IMR-90 (cell line): Measurements from ENCODE around the gene CEACAM1. TPM values are rescaled to one million over a fixed set of nuclear protein-coding genes. Genes with fewer than 3 reads are reported as not detected.

Source experiments
- ATAC-seq: fragments of 200-7000 bp; cut with Tn5 transposase; 2 replicates; pipeline ENCODE4 v1.9.1; 2020; ENCODE audit warnings: low read depth, mild to moderate bottlenecking, moderate library complexity
- BruUV-seq: library from RNA; stranded (reverse); fragments of 400-500 nt; replicated peaks from 2 replicates; lab custom pipeline; 2021; lab: Mats Ljungman, UMichigan
- CTCF ChIA-PET: fragments of 300-600 bp; formaldehyde crosslinking; extraction: SDS; loops from one replicate; lab custom pipeline; 2021; ENCODE audit warnings: antibody characterized with exemption; lab: Yijun Ruan, JAX
- POLR2A ChIA-PET: fragments of 300-600 bp; sonication (Branson Sonifier 250); formaldehyde crosslinking; loops from one replicate; lab custom pipeline; 2022; ENCODE audit warnings: antibody characterized with exemption; ENCODE audit not compliant: unreplicated experiment; lab: Charles Lee
- DNase-seq: peaks from one replicate; pipeline ENCODE4 v3.0.0; 2013
- H2AFZ ChIP-seq: replicated peaks from 2 replicates; pipeline ENCODE3; 2013; ENCODE audit warnings: low read length, mild to moderate bottlenecking; ENCODE audit not compliant: poor library complexity
- H2AK5ac ChIP-seq: 2 replicates; pipeline ENCODE4 v1.6.1; 2013; ENCODE audit warnings: low read depth, low read length, inconsistent platforms
- H2AK9ac ChIP-seq: replicated peaks from 2 replicates; pipeline ENCODE3; 2013; ENCODE audit warnings: mild to moderate bottlenecking, low read depth, low read length, moderate library complexity; ENCODE audit not compliant: poor library complexity
- H2BK120ac ChIP-seq: 2 replicates; pipeline ENCODE4 v1.6.1; 2013; ENCODE audit warnings: low read depth, low read length, inconsistent platforms
- H2BK15ac ChIP-seq: 3 replicates; pipeline ENCODE4 v1.6.1; 2013; ENCODE audit warnings: low read depth, low read length, inconsistent platforms
- H2BK20ac ChIP-seq: 2 replicates; pipeline ENCODE4 v1.6.1; 2013; ENCODE audit warnings: low read depth, mild to moderate bottlenecking, inconsistent platforms, low read length, moderate library complexity
- H2BK5ac ChIP-seq: 2 replicates; pipeline ENCODE4 v1.6.1; 2013; ENCODE audit warnings: mild to moderate bottlenecking, low read depth, low read length, inconsistent platforms; ENCODE audit not compliant: poor library complexity, severe bottlenecking
- H3K14ac ChIP-seq: replicated peaks from 2 replicates; pipeline ENCODE4 v1.6.1; 2013; ENCODE audit warnings: low read depth, low read length, inconsistent platforms
- H3K18ac ChIP-seq: 2 replicates; pipeline ENCODE4 v1.6.1; 2013; ENCODE audit warnings: low read depth, low read length, control low read depth
- H3K23ac ChIP-seq: 2 replicates; pipeline ENCODE4 v1.6.1; 2013; ENCODE audit warnings: low read depth, low read length, inconsistent platforms
- H3K27ac ChIP-seq: 2 replicates; pipeline ENCODE4 v1.5.1; 2013; ENCODE audit warnings: mild to moderate bottlenecking, control low read depth, low read length; ENCODE audit not compliant: insufficient read depth
- H3K27me3 ChIP-seq: 2 replicates; pipeline ENCODE4 v1.6.1; 2013; ENCODE audit warnings: low read length; ENCODE audit not compliant: control insufficient read depth, insufficient read depth
- H3K36me3 ChIP-seq: 2 replicates; pipeline ENCODE4 v1.6.1; 2013; ENCODE audit warnings: low read length, mixed read lengths; ENCODE audit not compliant: control insufficient read depth, insufficient read depth
- H3K4ac ChIP-seq: 2 replicates; pipeline ENCODE4 v1.6.1; 2013; ENCODE audit warnings: low read depth, low read length, inconsistent platforms
- H3K4me1 ChIP-seq: 2 replicates; pipeline ENCODE4 v1.6.1; 2013; ENCODE audit warnings: low read length, mixed read lengths; ENCODE audit not compliant: control insufficient read depth, insufficient read depth
- H3K4me2 ChIP-seq: 2 replicates; pipeline ENCODE4 v1.6.1; 2013; ENCODE audit warnings: low read depth, mild to moderate bottlenecking, control low read depth, low read length, moderate library complexity
- H3K4me3 ChIP-seq: 2 replicates; pipeline ENCODE4 v1.5.1; 2013; ENCODE audit warnings: low read depth, mild to moderate bottlenecking, control low read depth, low read length, moderate library complexity; ENCODE audit not compliant: insufficient read depth
- H3K56ac ChIP-seq: 2 replicates; pipeline ENCODE4 v1.6.1; 2013; ENCODE audit warnings: low read length, inconsistent platforms; ENCODE audit not compliant: insufficient read depth; ENCODE audit errors: extremely low read depth
- H3K79me1 ChIP-seq, 2 experiments: 2 replicates each; pipeline ENCODE4 v1.6.1; 2013; ENCODE audit warnings: low read length in 2 of 2, inconsistent platforms in 1 of 2, low read depth in 1 of 2
- H3K9ac ChIP-seq: 2 replicates; pipeline ENCODE4 v1.6.1; 2013; ENCODE audit warnings: low read depth, low read length, control low read depth
- H3K9me1 ChIP-seq: 2 replicates; pipeline ENCODE4 v1.6.1; 2013; ENCODE audit warnings: low read length, inconsistent platforms; ENCODE audit not compliant: insufficient read depth
- H3K9me3 ChIP-seq: 2 replicates; pipeline ENCODE4 v1.6.1; 2013; ENCODE audit warnings: low read length; ENCODE audit not compliant: control insufficient read depth, insufficient read depth
- H4K20me1 ChIP-seq: 2 replicates; pipeline ENCODE4 v1.6.1; 2013; ENCODE audit warnings: low read length, inconsistent platforms; ENCODE audit not compliant: insufficient read depth
- H4K5ac ChIP-seq: 2 replicates; pipeline ENCODE4 v1.6.1; 2013; ENCODE audit warnings: mild to moderate bottlenecking, low read depth, low read length, control low read depth
- H4K8ac ChIP-seq, 2 experiments: 2 replicates each; pipeline ENCODE4 v1.6.1; 2013; ENCODE audit warnings: low read depth in 2 of 2, low read length in 2 of 2, control low read depth in 1 of 2, inconsistent platforms in 1 of 2
- H4K91ac ChIP-seq: 2 replicates; pipeline ENCODE4 v1.6.1; 2013; ENCODE audit warnings: low read depth, low read length, inconsistent platforms; ENCODE audit not compliant: insufficient read depth
- BHLHE40 ChIP-seq: fragments of 150-350 bp; IDR thresholded peaks from 2 replicates; pipeline ENCODE4 v1.6.1; 2016; ENCODE audit warnings: mild to moderate bottlenecking, low read depth, low read length
- CEBPB ChIP-seq: IDR thresholded peaks from 2 replicates; pipeline ENCODE4 v1.6.1; 2012; ENCODE audit warnings: low read depth, low read length, improper control_type of control experiment
- CHD1 ChIP-seq: IDR thresholded peaks from 2 replicates; pipeline ENCODE4 v1.6.1; 2012; ENCODE audit warnings: low read depth, low read length, improper control_type of control experiment
- CTCF ChIP-seq: conservative IDR thresholded peaks from 2 replicates; pipeline ENCODE4 v1.5.1; 2012; ENCODE audit warnings: mild to moderate bottlenecking, low read depth, low read length, improper control_type of control experiment
- ELK1 ChIP-seq: fragments of 150-350 bp; IDR thresholded peaks from 2 replicates; pipeline ENCODE4 v1.6.1; 2016; ENCODE audit warnings: low read depth, mild to moderate bottlenecking, low read length, moderate library complexity, borderline replicate concordance
- FOS ChIP-seq: fragments of 150-350 bp; IDR thresholded peaks from 2 replicates; pipeline ENCODE4 v1.6.1; 2016; ENCODE audit warnings: low read depth, low read length
- MAFK ChIP-seq: IDR thresholded peaks from 2 replicates; pipeline ENCODE4 v1.6.1; 2012; ENCODE audit warnings: low read depth, low read length, improper control_type of control experiment
- MAZ ChIP-seq: IDR thresholded peaks from 2 replicates; pipeline ENCODE4 v1.6.1; 2012; ENCODE audit warnings: low read depth, mild to moderate bottlenecking, low read length, improper control_type of control experiment, moderate library complexity, borderline replicate concordance
- MXI1 ChIP-seq: IDR thresholded peaks from 2 replicates; pipeline ENCODE4 v1.6.1; 2012; ENCODE audit warnings: low read depth, mild to moderate bottlenecking, low read length, moderate library complexity, borderline replicate concordance
- NFE2L2 ChIP-seq: fragments of 150-350 bp; IDR thresholded peaks from 2 replicates; pipeline ENCODE4 v1.6.1; 2016; ENCODE audit warnings: low read depth, mild to moderate bottlenecking, low read length
- POLR2A ChIP-seq: IDR thresholded peaks from 2 replicates; pipeline ENCODE4 v1.6.1; 2012; ENCODE audit warnings: mild to moderate bottlenecking, low read depth, low read length
- RAD21 ChIP-seq: IDR thresholded peaks from 2 replicates; pipeline ENCODE4 v1.6.1; 2012; ENCODE audit warnings: low read length, improper control_type of control experiment
- RCOR1 ChIP-seq: IDR thresholded peaks from 2 replicates; pipeline ENCODE4 v1.6.1; 2012; ENCODE audit warnings: mild to moderate bottlenecking, low read length, improper control_type of control experiment; ENCODE audit not compliant: insufficient replicate concordance
- RFX5 ChIP-seq: IDR thresholded peaks from 2 replicates; pipeline ENCODE4 v1.8.0; 2012; ENCODE audit warnings: low read depth, mild to moderate bottlenecking, low read length, moderate library complexity
- SMC3 ChIP-seq: fragments of 150-350 bp; IDR thresholded peaks from 2 replicates; pipeline ENCODE4 v1.6.1; 2016; ENCODE audit warnings: low read depth, mild to moderate bottlenecking, antibody characterized with exemption, low read length, moderate library complexity
- WGBS, 2 experiments: methylation state at CpG; one replicate each; pipeline versions ENCODE4 v1.1.5 to v1.1.7; 2013; ENCODE audit warnings: missing lambda C conversion rate in 2 of 2; ENCODE audit not compliant: insufficient read length in 1 of 2; ENCODE audit errors: extremely low coverage in 2 of 2; 5-methylcytosine and 5-hydroxymethylcytosine counted together
- dilution Hi-C: fragments of 300-500 bp; cut with HindIII; formaldehyde crosslinking; loops from one replicate; pipeline ENCODE4 v1.14.3; 2018; ENCODE audit warnings: low sequenced_read_pairs; ENCODE audit not compliant: unreplicated experiment
- in situ Hi-C: fragments of 300-500 bp; cut with MboI; formaldehyde crosslinking; loops from 3 replicates; pipeline ENCODE4 v1.14.3; 2019; ENCODE audit warnings: low sequenced_read_pairs, inconsistent platforms, mixed read lengths
- intact Hi-C: fragments of 100-400 bp; cut with micrococcal nuclease; formaldehyde crosslinking; loops from 2 replicates; pipeline ENCODE4 v1.10.0; 2022
- polyA plus RNA-seq, 3 experiments: library from polyadenylated mRNA; depleted of rRNA; stranded (reverse); fragments of >200 nt; gene quantifications; 2 replicates each; pipeline ENCODE4 v1.2.3, GENCODE V29; 2012; ENCODE audit warnings: low replicate concordance in 1 of 3
- total RNA-seq: library from RNA; depleted of rRNA; stranded (reverse); fragments of >200 nt; gene quantifications from 2 replicates; pipeline ENCODE4 v1.2.3, GENCODE V29; 2012

CEACAM1 gene
- total and polyA plus RNA-seq, 2 of the 4 experiments (the other 2 are of a cell fraction) = not detected

GRCh38 chr19:42547929-42548328 is 19.6 kb upstream of the CEACAM1 start:
- TF ChIP-seq CHD1 (no peak), RCOR1 (no peak), MAZ (no peak), POLR2A (no peak), RFX5 (no peak), CEBPB (no peak), SMC3 (no peak), MAFK (no peak), NFE2L2 (no peak), RAD21 (no peak), CTCF (no peak), FOS (no peak), BHLHE40 (no peak), ELK1 (no peak), MXI1 (no peak)
- CTCF ChIA-PET = no interaction called here
- H2BK5ac ChIP-seq = no peak overlapping the region
- H3K56ac ChIP-seq = no peak overlapping the region
- H4K20me1 ChIP-seq = no peaks in the 10 kb centered on the region
- no peak overlapping the region for H3K14ac ChIP-seq
- no peak overlapping the region for H4K8ac ChIP-seq
- no peak overlapping the region for H3K18ac ChIP-seq
- DNase-seq = no peak
- no peak overlapping the region for H2AK9ac ChIP-seq
- no TSS peak for BruUV-seq
- H3K9me1 ChIP-seq = no peaks in the 10 kb centered on the region
- no peak for ATAC-seq
- peaks cover 7% of the 10 kb centered on the region for H3K9me3 ChIP-seq
- H4K91ac ChIP-seq = no peak overlapping the region
- no peak overlapping the region for H3K4me2 ChIP-seq
- no peak overlapping the region for H2AK5ac ChIP-seq
- no peak overlapping the region for H3K4ac ChIP-seq
- in situ Hi-C loops = no loop called here
- no peaks in the 10 kb centered on the region for H3K4me1 ChIP-seq
- no peaks in the 10 kb centered on the region for H3K79me1 ChIP-seq
- no peak overlapping the region for H3K27ac ChIP-seq
- POLR2A ChIA-PET = no interaction called here
- no peak overlapping the region for H3K9ac ChIP-seq
- H3K4me3 ChIP-seq = no peak overlapping the region
- no peak overlapping the region for H2AFZ ChIP-seq
- WGBS, 2 experiments = no CpG with 5 or more reads among the region's 2 CpGs
- intact Hi-C loops = no loop called here
- peaks cover 34% of the 10 kb centered on the region for H3K27me3 ChIP-seq
- no peak overlapping the region for H2BK20ac ChIP-seq
- no peak overlapping the region for H2BK120ac ChIP-seq
- dilution Hi-C loops = no loop called here
- H3K36me3 ChIP-seq = no peaks in the 10 kb centered on the region
- no peak overlapping the region for H3K23ac ChIP-seq
- H2BK15ac ChIP-seq = no peak overlapping the region
- H4K5ac ChIP-seq = no peak overlapping the region
